ENCODE results near the gene ULK2.

DNA sequence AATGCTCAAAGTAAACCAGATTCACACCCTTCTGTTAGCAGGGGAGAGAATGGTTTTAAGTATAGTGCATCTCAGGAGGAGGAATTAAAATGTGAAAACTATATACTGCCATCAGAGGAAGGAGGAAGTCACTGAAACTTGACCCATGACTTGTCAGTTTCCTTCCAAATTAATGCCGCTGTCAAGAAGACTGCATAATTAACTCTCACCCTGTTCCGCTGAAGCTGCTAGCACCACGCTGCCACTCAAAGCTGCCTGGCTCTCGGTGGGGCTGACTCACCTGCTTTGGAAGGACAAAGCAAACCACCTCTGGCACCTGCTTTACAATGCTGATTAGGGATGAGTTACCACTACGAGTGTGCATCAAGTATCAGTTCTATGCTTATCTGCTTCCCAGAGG lies 37.8 kb upstream of the ULK2 start:
- TF ChIP-seq, protein P1, sequence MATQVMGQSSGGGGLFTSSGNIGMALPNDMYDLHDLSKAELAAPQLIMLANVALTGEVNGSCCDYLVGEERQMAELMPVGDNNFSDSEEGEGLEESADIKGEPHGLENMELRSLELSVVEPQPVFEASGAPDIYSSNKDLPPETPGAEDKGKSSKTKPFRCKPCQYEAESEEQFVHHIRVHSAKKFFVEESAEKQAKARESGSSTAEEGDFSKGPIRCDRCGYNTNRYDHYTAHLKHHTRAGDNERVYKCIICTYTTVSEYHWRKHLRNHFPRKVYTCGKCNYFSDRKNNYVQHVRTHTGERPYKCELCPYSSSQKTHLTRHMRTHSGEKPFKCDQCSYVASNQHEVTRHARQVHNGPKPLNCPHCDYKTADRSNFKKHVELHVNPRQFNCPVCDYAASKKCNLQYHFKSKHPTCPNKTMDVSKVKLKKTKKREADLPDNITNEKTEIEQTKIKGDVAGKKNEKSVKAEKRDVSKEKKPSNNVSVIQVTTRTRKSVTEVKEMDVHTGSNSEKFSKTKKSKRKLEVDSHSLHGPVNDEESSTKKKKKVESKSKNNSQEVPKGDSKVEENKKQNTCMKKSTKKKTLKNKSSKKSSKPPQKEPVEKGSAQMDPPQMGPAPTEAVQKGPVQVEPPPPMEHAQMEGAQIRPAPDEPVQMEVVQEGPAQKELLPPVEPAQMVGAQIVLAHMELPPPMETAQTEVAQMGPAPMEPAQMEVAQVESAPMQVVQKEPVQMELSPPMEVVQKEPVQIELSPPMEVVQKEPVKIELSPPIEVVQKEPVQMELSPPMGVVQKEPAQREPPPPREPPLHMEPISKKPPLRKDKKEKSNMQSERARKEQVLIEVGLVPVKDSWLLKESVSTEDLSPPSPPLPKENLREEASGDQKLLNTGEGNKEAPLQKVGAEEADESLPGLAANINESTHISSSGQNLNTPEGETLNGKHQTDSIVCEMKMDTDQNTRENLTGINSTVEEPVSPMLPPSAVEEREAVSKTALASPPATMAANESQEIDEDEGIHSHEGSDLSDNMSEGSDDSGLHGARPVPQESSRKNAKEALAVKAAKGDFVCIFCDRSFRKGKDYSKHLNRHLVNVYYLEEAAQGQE (IDR thresholded peaks at IDR 0.05; ENCODE audit: low read depth), result no peak
- TF ChIP-seq, protein P2, sequence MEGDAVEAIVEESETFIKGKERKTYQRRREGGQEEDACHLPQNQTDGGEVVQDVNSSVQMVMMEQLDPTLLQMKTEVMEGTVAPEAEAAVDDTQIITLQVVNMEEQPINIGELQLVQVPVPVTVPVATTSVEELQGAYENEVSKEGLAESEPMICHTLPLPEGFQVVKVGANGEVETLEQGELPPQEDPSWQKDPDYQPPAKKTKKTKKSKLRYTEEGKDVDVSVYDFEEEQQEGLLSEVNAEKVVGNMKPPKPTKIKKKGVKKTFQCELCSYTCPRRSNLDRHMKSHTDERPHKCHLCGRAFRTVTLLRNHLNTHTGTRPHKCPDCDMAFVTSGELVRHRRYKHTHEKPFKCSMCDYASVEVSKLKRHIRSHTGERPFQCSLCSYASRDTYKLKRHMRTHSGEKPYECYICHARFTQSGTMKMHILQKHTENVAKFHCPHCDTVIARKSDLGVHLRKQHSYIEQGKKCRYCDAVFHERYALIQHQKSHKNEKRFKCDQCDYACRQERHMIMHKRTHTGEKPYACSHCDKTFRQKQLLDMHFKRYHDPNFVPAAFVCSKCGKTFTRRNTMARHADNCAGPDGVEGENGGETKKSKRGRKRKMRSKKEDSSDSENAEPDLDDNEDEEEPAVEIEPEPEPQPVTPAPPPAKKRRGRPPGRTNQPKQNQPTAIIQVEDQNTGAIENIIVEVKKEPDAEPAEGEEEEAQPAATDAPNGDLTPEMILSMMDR (IDR thresholded peaks at IDR 0.05 in 2 of 3, conservative IDR thresholded peaks at IDR 0.05 in 1 of 3; ENCODE audit: borderline replicate concordance in 1 of 3, insufficient read depth in 1 of 3, low read depth in 2 of 3, low read length in 2 of 3), result no peak
- TF ChIP-seq SP1 (IDR thresholded peaks at IDR 0.05; ENCODE audit: low read depth) (no peak), CEBPB (IDR thresholded peaks at IDR 0.05; ENCODE audit: low read depth) (no peak), YY1 (IDR thresholded peaks at IDR 0.05; ENCODE audit: extremely low read depth, insufficient replicate concordance, low read depth, low read length) (no peak), EZH2 (IDR thresholded peaks at IDR 0.05) (no peak), EZH2phosphoT487 (IDR thresholded peaks at IDR 0.05; ENCODE audit: borderline replicate concordance) (no peak), ZNF274 (IDR thresholded peaks at IDR 0.05; ENCODE audit: low read depth, low read length) (no peak), ZFX (IDR thresholded peaks at IDR 0.05) (no peak), POLR2AphosphoS5 (IDR thresholded peaks at IDR 0.05; ENCODE audit: low read depth, low read length) (no peak)
- TF ChIP-seq, protein P3, sequence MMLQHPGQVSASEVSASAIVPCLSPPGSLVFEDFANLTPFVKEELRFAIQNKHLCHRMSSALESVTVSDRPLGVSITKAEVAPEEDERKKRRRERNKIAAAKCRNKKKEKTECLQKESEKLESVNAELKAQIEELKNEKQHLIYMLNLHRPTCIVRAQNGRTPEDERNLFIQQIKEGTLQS (IDR thresholded peaks at IDR 0.05), result no peak
- TF ChIP-seq, protein P4, sequence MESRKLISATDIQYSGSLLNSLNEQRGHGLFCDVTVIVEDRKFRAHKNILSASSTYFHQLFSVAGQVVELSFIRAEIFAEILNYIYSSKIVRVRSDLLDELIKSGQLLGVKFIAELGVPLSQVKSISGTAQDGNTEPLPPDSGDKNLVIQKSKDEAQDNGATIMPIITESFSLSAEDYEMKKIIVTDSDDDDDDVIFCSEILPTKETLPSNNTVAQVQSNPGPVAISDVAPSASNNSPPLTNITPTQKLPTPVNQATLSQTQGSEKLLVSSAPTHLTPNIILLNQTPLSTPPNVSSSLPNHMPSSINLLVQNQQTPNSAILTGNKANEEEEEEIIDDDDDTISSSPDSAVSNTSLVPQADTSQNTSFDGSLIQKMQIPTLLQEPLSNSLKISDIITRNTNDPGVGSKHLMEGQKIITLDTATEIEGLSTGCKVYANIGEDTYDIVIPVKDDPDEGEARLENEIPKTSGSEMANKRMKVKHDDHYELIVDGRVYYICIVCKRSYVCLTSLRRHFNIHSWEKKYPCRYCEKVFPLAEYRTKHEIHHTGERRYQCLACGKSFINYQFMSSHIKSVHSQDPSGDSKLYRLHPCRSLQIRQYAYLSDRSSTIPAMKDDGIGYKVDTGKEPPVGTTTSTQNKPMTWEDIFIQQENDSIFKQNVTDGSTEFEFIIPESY (IDR thresholded peaks at IDR 0.05; ENCODE audit: extremely low read depth, insufficient replicate concordance, low read length), result no peak
